ENCODE measurements around the gene SBF2. TPM values are rescaled to one million over a fixed set of nuclear protein-coding genes. Genes with fewer than 3 reads are reported as not detected.

The SBF2 gene
- total and polyA plus RNA-seq, 4 experiments from 2014 or later: 0.50 to 15.4 (median 10.2) TPM

GRCh38 chr11:10298342-10298741 is 4.3 kb upstream of the SBF2 start:
- H3K27ac Mint-ChIP-seq: peak overlapping the region in 6 of 7 donors; percentile 57 to 74 (median 71)
- H3K4me3 Mint-ChIP-seq: peak overlapping the region in 3 of 8 donors; percentile 17 to 41 (median 27)
- Histone ChIP-seq H3K9me3 (ENCODE audit: control insufficient read depth in 1 of 2, low read length in 2 of 2) (no peaks in the 10 kb centered on the region), H3K27ac (ENCODE audit: low read depth, low read length) (no peak overlapping the region), H3K4me3 (ENCODE audit: low read length in 2 of 2) (no peak overlapping the region), H3K4me1 (ENCODE audit: insufficient read depth, low read length) (peaks cover 33% of the 10 kb centered on the region), H3K27me3 (ENCODE audit: insufficient read depth, low read length) (peaks cover 8% of the 10 kb centered on the region), H3K36me3 (ENCODE audit: insufficient read depth, low read length) (no peaks in the 10 kb centered on the region)
- H3K9me3 Mint-ChIP-seq: no peaks in the 10 kb centered on the region
- H3K4me1 Mint-ChIP-seq: peaks cover 22 to 43% (median 33%) of the 10 kb centered on the region in 4 donors
- peaks cover 8 to 17% of the 10 kb centered on the region in 2 donors for H3K27me3 Mint-ChIP-seq
- peaks cover 0 to 8% of the 10 kb centered on the region in 2 donors for H3K36me3 Mint-ChIP-seq
- POLR2A ChIA-PET (ENCODE audit: partially characterized antibody): interaction anchor here (1.2 to 5.4 kb wide), 4 partner anchors 7 to 538 kb away, joined by 3 to 39 read pairs (median 4); partner anchors contain the start of genes ADM and EIF4G2
- CTCF ChIA-PET (ENCODE audit: partially characterized antibody): interaction anchor here (1.9 to 6.1 kb wide), 2 partner anchors 8 to 91 kb away, joined by 7 to 44 read pairs; partner anchors contain the start of gene ADM
- intact Hi-C loops (cut with micrococcal nuclease): no loop called here
- DNase-seq: peak; percentile 59 to 82 (median 67)

GRCh38 chr11:10295064-10295901 is 1.3 kb upstream of the SBF2 start:
- Mint-ChIP-seq H3K27me3 (peaks cover 8 to 20% of the 10 kb centered on the region in 2 donors), H3K4me1 (peaks cover 30 to 47% (median 38%) of the 10 kb centered on the region in 4 donors), H3K36me3 (peaks cover 2 to 3% of the 10 kb centered on the region in 2 donors), H3K27ac (peak overlapping the region; percentile 8 to 92 (median 79)), H3K9me3 (no peaks in the 10 kb centered on the region), H3K4me3 (peak overlapping the region; percentile 70 to 94 (median 89))
- Histone ChIP-seq H3K36me3 (ENCODE audit: insufficient read depth, low read length) (no peaks in the 10 kb centered on the region), H3K27ac (ENCODE audit: low read depth, low read length) (no peak overlapping the region), H3K27me3 (ENCODE audit: insufficient read depth, low read length) (peaks cover 8% of the 10 kb centered on the region), H3K4me3 (ENCODE audit: low read length in 2 of 2) (peak overlapping the region in 1 of 2 donors; percentile 60), H3K4me1 (ENCODE audit: insufficient read depth, low read length) (peaks cover 38% of the 10 kb centered on the region), H3K9me3 (ENCODE audit: control insufficient read depth in 1 of 2, low read length in 2 of 2) (no peaks in the 10 kb centered on the region)
- intact Hi-C loops (cut with micrococcal nuclease): no loop called here
- DNase-seq: peak in 2 of 5 donors; percentile 4 to 13
- POLR2A ChIA-PET (ENCODE audit: partially characterized antibody): interaction anchor here (0.7 to 5.4 kb wide), 2 partner anchors 10 to 398 kb away, joined by 3 to 39 read pairs; partner anchors contain the start of gene ADM
- CTCF ChIA-PET (ENCODE audit: partially characterized antibody): interaction anchor here (0.7 to 6.1 kb wide), 4 partner anchors 11 to 920 kb away, joined by 3 to 44 read pairs (median 4); partner anchors contain the start of gene ADM

GRCh38 chr11:10294290-10294953 is 403 bp upstream of the SBF2 start:
- intact Hi-C loops (cut with micrococcal nuclease): loop anchor here (1.0 kb wide), 1 partner anchor 10 kb away; no protein-coding TSS in a partner anchor
- H3K4me1 Mint-ChIP-seq: peaks cover 32 to 45% (median 38%) of the 10 kb centered on the region in 4 donors
- POLR2A ChIA-PET (ENCODE audit: partially characterized antibody): interaction anchor here (0.6 to 5.4 kb wide), 4 partner anchors 8 to 536 kb away, joined by 3 to 39 read pairs (median 4); partner anchors contain the start of gene ADM
- DNase-seq: peak in 1 of 5 donors; percentile 9
- Histone ChIP-seq H3K27me3 (ENCODE audit: insufficient read depth, low read length) (peaks cover 8% of the 10 kb centered on the region), H3K27ac (ENCODE audit: low read depth, low read length) (peak overlapping the region; percentile 38), H3K36me3 (ENCODE audit: insufficient read depth, low read length) (no peaks in the 10 kb centered on the region), H3K4me1 (ENCODE audit: insufficient read depth, low read length) (peaks cover 38% of the 10 kb centered on the region), H3K4me3 (ENCODE audit: low read length in 2 of 2) (peak overlapping the region; percentile 60 to 63), H3K9me3 (ENCODE audit: control insufficient read depth in 1 of 2, low read length in 2 of 2) (no peaks in the 10 kb centered on the region)
- peaks cover 3 to 5% of the 10 kb centered on the region in 2 donors for H3K36me3 Mint-ChIP-seq
- peak overlapping the region; percentile 39 to 92 (median 80) for H3K27ac Mint-ChIP-seq
- CTCF ChIA-PET (ENCODE audit: partially characterized antibody): interaction anchor here (6.1 kb wide), 1 partner anchor 12 kb away, joined by 44 read pairs; the partner anchor contains the start of gene ADM
- H3K27me3 Mint-ChIP-seq: peaks cover 8 to 20% of the 10 kb centered on the region in 2 donors
- peak overlapping the region; percentile 82 to 94 (median 89) for H3K4me3 Mint-ChIP-seq
- H3K9me3 Mint-ChIP-seq: no peaks in the 10 kb centered on the region

- Mint-ChIP-seq H3K4me3 (peak overlapping the region; percentile 20 to 74 (median 52)), H3K36me3 (peaks cover 3 to 5% of the 10 kb centered on the region in 2 donors), H3K4me1 (peaks cover 22 to 30% (median 28%) of the 10 kb centered on the region in 4 donors), H3K9me3 (no peaks in the 10 kb centered on the region), H3K27me3 (peaks cover 8 to 20% of the 10 kb centered on the region in 2 donors), H3K27ac (peak overlapping the region in 2 of 7 donors; percentile 8 to 62)
- no peak for DNase-seq
- intact Hi-C loops (cut with micrococcal nuclease): no loop called here
- POLR2A ChIA-PET (ENCODE audit: partially characterized antibody): interaction anchor here (1.4 kb wide), 1 partner anchor 11 kb away, joined by 5 read pairs; no protein-coding TSS in a partner anchor
- peaks cover 26% of the 10 kb centered on the region for H3K4me1 ChIP-seq (ENCODE audit: insufficient read depth, low read length)
- CTCF ChIA-PET (ENCODE audit: partially characterized antibody): no interaction called here
- no peak overlapping the region for H3K4me3 ChIP-seq (ENCODE audit: low read length in 2 of 2)
- H3K36me3 ChIP-seq (ENCODE audit: insufficient read depth, low read length): no peaks in the 10 kb centered on the region
- peaks cover 8% of the 10 kb centered on the region for H3K27me3 ChIP-seq (ENCODE audit: insufficient read depth, low read length)
- no peak overlapping the region for H3K27ac ChIP-seq (ENCODE audit: low read depth, low read length)
- no peaks in the 10 kb centered on the region for H3K9me3 ChIP-seq (ENCODE audit: control insufficient read depth in 1 of 2, low read length in 2 of 2)
Measured at GRCh38 chr11:10291801-10292638, 2.0 kb downstream of the SBF2 start.

GRCh38 chr11:10289765-10290380 is 4.1 kb downstream of the SBF2 start:
- peaks cover 3 to 5% of the 10 kb centered on the region in 2 donors for H3K36me3 Mint-ChIP-seq
- intact Hi-C loops (cut with micrococcal nuclease): no loop called here
- Histone ChIP-seq H3K9me3 (ENCODE audit: control insufficient read depth in 1 of 2, low read length in 2 of 2) (no peaks in the 10 kb centered on the region), H3K4me3 (ENCODE audit: low read length in 2 of 2) (no peak overlapping the region), H3K4me1 (ENCODE audit: insufficient read depth, low read length) (peaks cover 21% of the 10 kb centered on the region), H3K27ac (ENCODE audit: low read depth, low read length) (no peak overlapping the region), H3K36me3 (ENCODE audit: insufficient read depth, low read length) (no peaks in the 10 kb centered on the region), H3K27me3 (ENCODE audit: insufficient read depth, low read length) (peaks cover 3% of the 10 kb centered on the region)
- H3K27ac Mint-ChIP-seq: no peak overlapping the region
- H3K27me3 Mint-ChIP-seq: peaks cover 0 to 7% of the 10 kb centered on the region in 2 donors
- H3K4me3 Mint-ChIP-seq: no peak overlapping the region
- DNase-seq: no peak
- peaks cover 15 to 29% (median 25%) of the 10 kb centered on the region in 4 donors for H3K4me1 Mint-ChIP-seq
- ChIA-PET CTCF (ENCODE audit: partially characterized antibody) (interaction anchor here (1.0 to 1.8 kb wide), 2 partner anchors 14 to 82 kb away, joined by 3 to 4 read pairs; no protein-coding TSS in a partner anchor), POLR2A (ENCODE audit: partially characterized antibody) (interaction anchor here (0.6 to 0.9 kb wide), 3 partner anchors 12 to 18 kb away, joined by 3 read pairs; no protein-coding TSS in a partner anchor)
- no peaks in the 10 kb centered on the region for H3K9me3 Mint-ChIP-seq
